GM12801 (cell line): ENCODE data around the gene CYBRD1.

Source experiments
- CTCF ChIP-seq: IDR thresholded peaks from one replicate; pipeline ENCODE4 v1.5.1; 2011; ENCODE audit warnings: control low read depth; ENCODE audit not compliant: insufficient read length; ENCODE audit errors: extremely low read depth

The CYBRD1 gene

GRCh38 chr2:171590116-171590515 lies 67.8 kb downstream of the CYBRD1 start:
- TF ChIP-seq CTCF, result no peak

- TF ChIP-seq CTCF, result no peak
These were observed 69.8 kb downstream of the CYBRD1 start for GRCh38 chr2:171592036-171592555.

- TF ChIP-seq CTCF, result no peak
These were observed 73.2 kb downstream of the CYBRD1 start for GRCh38 chr2:171595456-171595855.

GRCh38 chr2:171595896-171596295 lies 73.6 kb downstream of the CYBRD1 start:
- no peak for TF ChIP-seq CTCF

- TF ChIP-seq CTCF, result no peak
These were observed 76.5 kb downstream of the CYBRD1 start for GRCh38 chr2:171598713-171599319.

GRCh38 chr2:171600126-171600525 lies 77.9 kb downstream of the CYBRD1 start:
- TF ChIP-seq CTCF, result no peak

- no peak for TF ChIP-seq CTCF
These were observed 80.1 kb downstream of the CYBRD1 start for GRCh38 chr2:171602352-171602751.
